HG03565 (cell line): ENCODE measurements around the gene MTHFD1L.
"Not testable (repeated sequence)": the region's sequence is repeated elsewhere in the genome, so short reads cannot be mapped to it uniquely, and the experiment has no call there.

Experiments used
- ATAC-seq: cut with Tn5 transposase; IDR thresholded peaks from one replicate; pipeline ENCODE4 v1.9.1; 2021; ENCODE audit warnings: mild to moderate bottlenecking, moderate library complexity; ENCODE audit not compliant: unreplicated experiment

The MTHFD1L gene

GRCh38 chr6:150865406-150866146 lies at the start of gene MTHFD1L:
MTHFD1L (plus strand) TSS chr6:150865702; CDS start chr6:150865823, 121 bp downstream.
- peak; percentile 59 for ATAC-seq

- not testable (repeated sequence) for ATAC-seq
Measured at GRCh38 chr6:150816554-150816953, 48.9 kb upstream of the MTHFD1L start.

DNA sequence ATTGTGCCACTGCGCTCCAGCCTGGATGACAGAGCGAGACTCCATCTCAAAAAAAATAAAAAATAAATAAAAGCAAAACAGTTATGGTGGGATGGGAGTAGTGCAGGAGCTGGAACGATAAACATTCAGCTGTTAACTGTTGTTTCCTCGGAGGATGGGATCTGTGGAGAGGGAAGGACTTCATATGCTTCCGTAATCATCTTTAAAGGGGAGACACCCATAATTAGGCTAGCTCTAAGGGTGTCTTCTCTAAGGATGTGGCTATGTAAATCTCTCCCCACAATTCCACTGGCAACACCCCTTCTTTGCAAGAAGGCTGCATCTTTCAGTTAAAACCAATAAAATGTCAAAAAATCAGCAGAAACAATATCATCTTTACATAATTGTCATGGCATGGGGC lies 42.6 kb upstream of the MTHFD1L start:
- no peak for ATAC-seq

- ATAC-seq: no peak
Measured at GRCh38 chr6:150826788-150827187, 38.7 kb upstream of the MTHFD1L start.

GRCh38 chr6:150828107-150828506 lies 37.4 kb upstream of the MTHFD1L start:
- not testable (repeated sequence) for ATAC-seq

- no peak for ATAC-seq
Measured at GRCh38 chr6:150830439-150831165, 34.9 kb upstream of the MTHFD1L start.

DNA sequence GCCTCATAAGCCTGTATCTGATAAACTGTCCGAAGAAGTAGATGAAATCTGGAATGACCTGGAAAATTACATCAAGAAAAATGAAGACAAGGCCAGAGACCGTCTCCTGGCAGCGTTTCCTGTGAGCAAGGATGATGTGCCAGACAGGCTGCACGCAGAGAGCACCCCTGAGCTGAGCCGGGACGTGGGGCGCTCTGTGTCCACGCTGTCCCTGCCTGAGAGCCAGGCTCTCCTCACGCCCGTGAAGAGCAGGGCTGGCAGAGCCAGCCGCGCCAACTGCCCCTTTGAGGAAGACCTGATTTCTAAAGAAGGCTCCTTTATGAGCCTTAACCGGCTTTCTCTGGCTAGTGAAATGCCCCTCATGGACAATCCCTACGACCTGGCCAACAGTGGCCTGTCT lies 33.9 kb upstream of the MTHFD1L start:
- no peak for ATAC-seq

DNA sequence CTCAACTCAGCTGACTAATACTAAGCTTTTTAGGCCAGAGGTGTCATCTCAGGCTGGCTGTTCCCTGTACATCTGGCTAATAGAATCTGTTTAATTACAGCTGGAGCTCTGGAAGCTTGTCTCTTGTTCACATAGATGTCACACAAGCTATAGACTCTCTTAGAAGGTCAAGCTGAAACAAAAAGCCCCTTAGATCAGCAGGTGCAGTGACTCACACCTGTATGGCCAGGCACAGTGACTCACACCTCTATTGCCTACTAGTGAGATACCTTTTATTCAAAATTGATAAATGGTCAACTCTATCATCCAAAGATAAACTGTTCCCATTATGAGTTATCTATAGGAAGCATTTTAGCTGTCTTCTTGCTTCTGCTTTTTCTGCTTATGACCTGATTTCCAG lies 29.9 kb upstream of the MTHFD1L start:
- no peak for ATAC-seq

GRCh38 chr6:150840185-150840584 lies 25.3 kb upstream of the MTHFD1L start:
- ATAC-seq: no peak

GRCh38 chr6:150841189-150841588 lies 24.3 kb upstream of the MTHFD1L start:
- no peak for ATAC-seq

DNA sequence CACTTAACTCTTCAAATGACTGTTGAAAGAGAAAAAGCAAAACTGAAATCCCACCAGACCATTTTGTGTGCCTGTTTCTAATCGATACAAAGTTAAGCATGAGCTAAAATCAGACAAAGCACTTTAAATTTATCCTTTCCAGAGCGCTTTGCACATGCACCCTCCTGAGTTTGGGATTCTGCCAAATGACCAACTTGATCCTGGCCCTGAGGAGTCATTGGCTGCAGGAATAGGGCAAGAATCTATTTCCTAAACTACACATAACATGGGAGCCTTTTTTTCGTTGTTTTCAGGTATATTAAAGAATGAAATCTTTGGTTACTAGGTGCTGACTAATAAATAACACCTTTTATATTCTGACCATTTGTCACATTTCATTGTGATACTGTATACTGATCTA lies 23.8 kb upstream of the MTHFD1L start:
- ATAC-seq: no peak

DNA sequence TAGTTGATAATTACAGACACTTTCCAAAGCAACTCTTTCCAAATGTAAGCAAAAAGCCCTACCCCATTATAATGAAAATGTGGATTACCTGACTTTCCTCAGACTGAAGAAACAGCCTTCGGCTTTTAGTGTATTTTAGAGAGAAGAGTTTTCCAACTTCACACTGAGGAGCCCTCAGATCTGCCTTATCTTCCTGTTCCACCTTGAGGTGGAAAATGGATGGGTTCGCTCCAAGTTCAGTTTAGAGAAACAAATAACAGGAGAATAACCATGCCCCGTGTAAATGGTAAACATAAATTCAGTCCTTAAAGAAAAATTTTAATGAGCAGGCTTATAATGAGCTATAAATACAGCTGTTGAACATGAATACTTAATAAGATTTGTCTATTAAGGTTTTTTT lies 21.1 kb upstream of the MTHFD1L start:
- ATAC-seq: no peak

DNA sequence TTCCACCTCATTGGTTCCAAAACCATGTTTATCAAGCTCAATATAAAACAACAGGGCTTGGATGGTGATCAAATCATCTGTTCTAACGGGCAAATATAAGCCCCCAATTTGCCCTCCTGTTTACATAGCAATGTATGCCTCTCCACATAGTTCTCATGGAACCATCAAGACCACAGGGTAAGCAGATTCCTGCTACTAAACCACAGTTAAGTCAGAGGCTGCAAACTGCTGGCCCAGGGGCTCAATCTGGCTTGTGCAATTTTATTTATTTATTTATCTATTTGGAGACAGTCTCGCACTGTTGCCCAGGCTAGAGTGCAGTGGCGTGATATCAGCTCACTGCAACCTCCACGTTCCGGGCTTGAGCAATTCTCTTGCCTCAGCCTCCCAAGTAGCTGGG lies 18.9 kb upstream of the MTHFD1L start:
- no peak for ATAC-seq

GRCh38 chr6:150848400-150848799 lies 17.1 kb upstream of the MTHFD1L start:
- no peak for ATAC-seq

- ATAC-seq: not testable (repeated sequence)
Measured at GRCh38 chr6:150854392-150854791, 11.1 kb upstream of the MTHFD1L start.

GRCh38 chr6:150855171-150855570 lies 10.3 kb upstream of the MTHFD1L start:
- ATAC-seq: not testable (repeated sequence)

DNA sequence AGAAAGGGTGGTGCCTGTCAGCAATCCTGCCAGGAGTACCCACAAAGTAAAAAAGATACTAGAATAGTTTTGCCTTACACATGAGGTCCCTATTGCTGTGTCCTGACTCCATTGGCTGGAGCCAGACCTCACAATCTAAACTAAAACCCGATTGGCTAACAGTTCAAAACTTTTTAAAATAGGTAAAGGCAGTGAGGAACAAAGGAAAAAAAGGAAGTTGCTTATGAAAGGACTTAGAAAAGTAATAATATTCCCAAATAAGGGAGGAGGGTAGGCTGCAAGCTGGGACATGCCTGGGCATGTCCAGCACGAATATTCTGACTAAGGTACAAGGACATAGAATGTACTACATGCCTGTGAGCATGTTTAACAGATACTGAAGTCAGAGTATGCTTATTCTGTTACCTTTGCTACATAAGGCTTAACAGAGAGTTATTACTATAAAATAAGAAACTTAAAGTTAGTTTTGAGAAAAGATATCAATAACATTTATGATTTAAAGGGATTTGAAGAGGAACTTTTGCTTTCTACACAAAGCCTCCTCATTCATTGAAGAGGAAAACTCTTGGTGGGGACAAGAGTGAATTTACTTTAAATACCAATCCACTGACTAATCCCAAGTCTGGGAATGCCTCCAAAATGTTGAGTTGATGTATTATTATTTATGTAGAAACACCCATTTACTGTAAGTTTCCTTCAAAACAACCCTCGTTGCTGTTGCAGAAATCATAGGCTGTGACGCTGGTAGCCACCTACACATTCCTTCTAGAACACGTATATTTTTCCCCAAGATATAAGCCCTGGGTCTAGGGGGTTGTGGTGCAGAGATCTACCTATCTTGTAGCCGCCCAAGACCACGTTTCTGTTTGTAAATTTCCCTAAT lies 8.2 kb upstream of the MTHFD1L start:
- ATAC-seq: no peak

GRCh38 chr6:150857945-150858308 lies 7.6 kb upstream of the MTHFD1L start:
- ATAC-seq: no peak

GRCh38 chr6:150861448-150862168 lies 3.9 kb upstream of the MTHFD1L start:
- ATAC-seq: not testable (repeated sequence)

GRCh38 chr6:150863213-150863928 lies 2.1 kb upstream of the MTHFD1L start:
- ATAC-seq: no peak
